Fibroblast of lung (primary cell): ENCODE measurements around the gene MCM5. TPM values are rescaled to one million over a fixed set of nuclear protein-coding genes. Genes with fewer than 3 reads are reported as not detected.
"Not testable (repeated sequence)": the region's sequence is repeated elsewhere in the genome, so short reads cannot be mapped to it uniquely, and the experiment has no call there.

Experiments used
- DNase-seq, 2 donors: peaks; one replicate each; pipeline versions ENCODE4 v3.0.0 to v3.0.0-alpha.2; 2010; ENCODE audit warnings: low read depth in 2 of 2
- H2AFZ ChIP-seq: 2 replicates; pipeline ENCODE4 v1.5.1; 2012; ENCODE audit warnings: low read length, control low read depth, inconsistent platforms
- H3K27ac ChIP-seq: 2 replicates; pipeline ENCODE4 v1.5.1; 2011; ENCODE audit warnings: low read length, control low read depth; ENCODE audit not compliant: insufficient read depth
- H3K27me3 ChIP-seq: 2 replicates; pipeline ENCODE4 v1.5.1; 2011; ENCODE audit warnings: mild to moderate bottlenecking, low read length; ENCODE audit not compliant: control insufficient read depth, insufficient read depth
- H3K36me3 ChIP-seq: 2 replicates; pipeline ENCODE4 v1.5.1; 2011; ENCODE audit warnings: low read length; ENCODE audit not compliant: control insufficient read depth, insufficient read depth
- H3K4me1 ChIP-seq: 2 replicates; pipeline ENCODE4 v1.5.1; 2011; ENCODE audit warnings: low read length; ENCODE audit not compliant: control insufficient read depth, insufficient read depth; ENCODE audit errors: extremely low read depth
- H3K4me2 ChIP-seq: 2 replicates; pipeline ENCODE4 v1.5.1; 2011; ENCODE audit warnings: low read length, control low read depth; ENCODE audit not compliant: insufficient read depth; ENCODE audit errors: extremely low read depth
- H3K4me3 ChIP-seq, 4 experiments: fragments of 200-600 bp in 1 of 4; sonication (generic) in 1 of 4; replicated peaks in 1 of 4; 2 replicates each; pipeline ENCODE4 v1.5.1; 2011 to 2016; ENCODE audit warnings: low read length in 4 of 4, low read depth in 3 of 4, mild to moderate bottlenecking in 3 of 4, control low read depth in 2 of 4, inconsistent platforms in 1 of 4, mixed read lengths in 1 of 4; ENCODE audit not compliant: insufficient read depth in 1 of 4; ENCODE audit errors: control extremely low read depth in 1 of 4
- H3K79me2 ChIP-seq: 2 replicates; pipeline ENCODE4 v1.5.1; 2012; ENCODE audit warnings: mild to moderate bottlenecking, low read length, inconsistent platforms; ENCODE audit not compliant: control insufficient read depth, insufficient read depth
- H3K9ac ChIP-seq: 2 replicates; pipeline ENCODE4 v1.5.1; 2011; ENCODE audit warnings: mild to moderate bottlenecking, low read length, control low read depth; ENCODE audit not compliant: insufficient read depth
- H3K9me3 ChIP-seq: 2 replicates; pipeline ENCODE4 v1.5.1; 2012; ENCODE audit warnings: low read depth, low read length; ENCODE audit not compliant: control insufficient read depth, insufficient read depth
- H4K20me1 ChIP-seq: 2 replicates; pipeline ENCODE4 v1.5.1; 2011; ENCODE audit warnings: low read length; ENCODE audit not compliant: control insufficient read depth, insufficient read depth; ENCODE audit errors: extremely low read depth
- EZH2 ChIP-seq: IDR thresholded peaks from 2 replicates; pipeline ENCODE4 v1.5.1; 2012; ENCODE audit warnings: low read length, control low read depth, mild to moderate bottlenecking; ENCODE audit errors: missing control alignments
- polyA plus RNA-seq, 2 donors: library from polyadenylated mRNA; depleted of rRNA in 1 of 2; stranded (reverse) in 1 of 2; unstranded in 1 of 2; fragments of >200 nt; gene quantifications; 2 replicates each; pipeline ENCODE4 v1.2.1, GENCODE V29; 2011 to 2012; ENCODE audit warnings: missing spikeins in 1 of 2
- total RNA-seq: library from RNA; depleted of rRNA; stranded (reverse); fragments of >200 nt; gene quantifications from 2 replicates; pipeline ENCODE4 v1.2.1, GENCODE V29; 2014
- TF ChIP-seq, protein P1 (sequence below), 2 donors: IDR thresholded peaks in 1 of 2; conservative IDR thresholded peaks in 1 of 2; 1 replicate in 1 of 2; 2 replicates in 1 of 2; pipeline ENCODE4 v1.5.1; 2011 to 2012; ENCODE audit warnings: low read length in 2 of 2, control low read depth in 1 of 2, inconsistent platforms in 1 of 2, low read depth in 1 of 2, mild to moderate bottlenecking in 1 of 2

The MCM5 gene
- total and polyA plus RNA-seq, 2 donors (not counting 1 experiment from before 2014, with no cell fraction given): 13.4 to 21.7 TPM

DNA sequence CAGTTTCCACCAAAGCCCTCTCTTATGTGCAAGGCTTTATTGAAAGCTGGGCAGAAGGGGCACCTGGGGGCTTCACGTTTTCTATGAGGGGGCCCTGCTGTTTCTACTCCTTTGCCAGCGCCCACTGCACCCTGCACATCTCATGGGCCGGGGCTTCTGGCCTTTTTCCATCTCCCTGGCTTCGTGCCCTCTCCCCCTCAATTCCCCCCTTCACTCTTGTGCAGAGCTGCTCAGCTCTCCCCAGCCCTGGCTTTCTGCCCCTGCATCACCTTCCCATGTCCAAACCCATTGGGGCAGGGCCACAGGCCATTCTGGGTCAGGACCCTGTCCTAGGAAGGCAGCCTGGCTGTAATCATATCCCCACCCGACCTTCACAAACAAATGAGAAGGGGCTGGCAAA lies 36.5 kb downstream of the MCM5 start:
- Histone ChIP-seq H4K20me1 (no peaks in the 10 kb centered on the region), H3K4me3 (no peak overlapping the region), H3K9me3 (no peaks in the 10 kb centered on the region), H3K36me3 (no peaks in the 10 kb centered on the region), H3K79me2 (no peaks in the 10 kb centered on the region), H3K27ac (no peak overlapping the region), H2AFZ (no peak overlapping the region), H3K4me2 (no peak overlapping the region), H3K9ac (no peak overlapping the region), H3K27me3 (no peaks in the 10 kb centered on the region), H3K4me1 (no peaks in the 10 kb centered on the region)
- TF ChIP-seq, protein P1, sequence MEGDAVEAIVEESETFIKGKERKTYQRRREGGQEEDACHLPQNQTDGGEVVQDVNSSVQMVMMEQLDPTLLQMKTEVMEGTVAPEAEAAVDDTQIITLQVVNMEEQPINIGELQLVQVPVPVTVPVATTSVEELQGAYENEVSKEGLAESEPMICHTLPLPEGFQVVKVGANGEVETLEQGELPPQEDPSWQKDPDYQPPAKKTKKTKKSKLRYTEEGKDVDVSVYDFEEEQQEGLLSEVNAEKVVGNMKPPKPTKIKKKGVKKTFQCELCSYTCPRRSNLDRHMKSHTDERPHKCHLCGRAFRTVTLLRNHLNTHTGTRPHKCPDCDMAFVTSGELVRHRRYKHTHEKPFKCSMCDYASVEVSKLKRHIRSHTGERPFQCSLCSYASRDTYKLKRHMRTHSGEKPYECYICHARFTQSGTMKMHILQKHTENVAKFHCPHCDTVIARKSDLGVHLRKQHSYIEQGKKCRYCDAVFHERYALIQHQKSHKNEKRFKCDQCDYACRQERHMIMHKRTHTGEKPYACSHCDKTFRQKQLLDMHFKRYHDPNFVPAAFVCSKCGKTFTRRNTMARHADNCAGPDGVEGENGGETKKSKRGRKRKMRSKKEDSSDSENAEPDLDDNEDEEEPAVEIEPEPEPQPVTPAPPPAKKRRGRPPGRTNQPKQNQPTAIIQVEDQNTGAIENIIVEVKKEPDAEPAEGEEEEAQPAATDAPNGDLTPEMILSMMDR (conservative IDR thresholded peaks at IDR 0.05 in 1 of 2, IDR thresholded peaks at IDR 0.05 in 1 of 2; ENCODE audit: low read depth in 1 of 2, low read length in 2 of 2): no peak
- no peak for TF ChIP-seq EZH2
- no peak for DNase-seq

DNA sequence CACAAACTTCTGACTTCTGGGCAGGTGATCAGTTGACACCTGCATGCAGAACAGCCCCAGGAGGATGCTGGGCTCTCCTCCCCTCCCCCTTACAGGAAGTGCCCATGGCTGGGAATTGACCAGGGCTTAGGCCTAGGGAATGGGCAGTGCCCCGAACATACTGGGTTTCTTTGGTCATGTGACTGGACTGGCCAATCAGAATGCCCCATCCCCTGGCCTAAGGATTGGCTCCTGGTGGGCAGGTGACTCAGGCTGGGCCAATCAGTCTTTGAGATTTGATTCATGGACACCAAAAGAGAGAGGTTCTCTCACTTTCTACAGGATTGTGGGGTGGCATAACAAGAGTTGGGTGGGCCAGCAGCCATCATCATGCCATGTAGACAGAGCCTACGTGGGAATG lies 37.1 kb downstream of the MCM5 start:
- Histone ChIP-seq H3K4me2 (no peak overlapping the region), H3K27ac (no peak overlapping the region), H3K27me3 (no peaks in the 10 kb centered on the region), H3K9me3 (no peaks in the 10 kb centered on the region), H3K9ac (no peak overlapping the region), H3K4me1 (no peaks in the 10 kb centered on the region), H2AFZ (no peak overlapping the region), H4K20me1 (no peaks in the 10 kb centered on the region), H3K4me3 (no peak overlapping the region), H3K36me3 (no peaks in the 10 kb centered on the region), H3K79me2 (no peaks in the 10 kb centered on the region)
- TF ChIP-seq, protein P1 (conservative IDR thresholded peaks at IDR 0.05 in 1 of 2, IDR thresholded peaks at IDR 0.05 in 1 of 2; ENCODE audit: low read depth in 1 of 2, low read length in 2 of 2): no peak
- TF ChIP-seq EZH2: no peak
- DNase-seq: no peak

DNA sequence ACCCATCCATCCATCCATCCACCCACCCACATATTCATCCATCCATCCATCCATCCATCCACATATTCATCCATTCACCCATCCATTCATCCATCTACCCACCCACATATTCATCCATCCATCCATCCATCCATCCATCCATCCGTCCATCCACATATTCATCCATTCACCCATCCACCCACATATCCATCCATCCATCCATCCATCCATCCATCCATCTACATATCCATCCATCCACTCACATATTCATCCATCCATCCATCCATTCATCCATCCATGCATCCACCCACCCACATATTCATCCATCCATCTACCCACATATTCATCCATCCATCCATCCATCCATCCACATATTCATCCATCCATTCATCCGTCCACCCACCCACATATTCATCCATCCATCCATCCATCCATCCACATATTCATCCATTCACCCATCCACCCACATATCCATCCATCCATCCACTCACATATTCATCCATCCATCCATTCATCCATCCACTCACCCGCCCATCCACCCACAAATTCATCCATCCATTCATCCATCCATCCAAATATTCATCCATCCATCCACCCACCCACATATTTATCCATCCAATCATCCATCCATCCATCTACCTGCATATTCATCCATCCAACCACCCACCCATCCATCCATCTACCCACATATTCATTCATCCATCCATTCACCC lies 38.9 kb downstream of the MCM5 start:
- not testable (repeated sequence) for H2AFZ ChIP-seq, H3K4me1 ChIP-seq, H3K27ac ChIP-seq, DNase-seq, H3K9ac ChIP-seq, H3K27me3 ChIP-seq, H3K9me3 ChIP-seq, H3K4me3 ChIP-seq, H3K4me2 ChIP-seq, H3K79me2 ChIP-seq, H4K20me1 ChIP-seq, H3K36me3 ChIP-seq
